Measurements from ENCODE around the gene SYT6. TPM values are rescaled to one million over a fixed set of nuclear protein-coding genes. Genes with fewer than 3 reads are reported as not detected.

The SYT6 gene
- total and polyA plus RNA-seq, 10 donors = 0.14 TPM; not detected in 9

GRCh38 chr1:114082867-114083585 lies 70.6 kb downstream of the SYT6 start:
- H3K36me3 ChIP-seq = no peaks in the 10 kb centered on the region
- no peaks in the 10 kb centered on the region for H3K27me3 ChIP-seq (replicated peaks in 1 of 7)
- H3K4me3 ChIP-seq = no peak overlapping the region
- H3K4me1 ChIP-seq = peaks cover 0 to 4% (median 0%) of the 10 kb centered on the region in 6 donors
- no peak overlapping the region for H3K27ac ChIP-seq
- intact Hi-C loops (cut with DNase I; ENCODE audit: low total_unique reads) = no loop called here
- WGBS, 5 donors = 54 to 87% (median 68%) methylated on average over 2 of the region's 2 CpGs
- TF ChIP-seq POLR2A (IDR thresholded peaks at IDR 0.05) (no peak), POLR2AphosphoS5 (IDR thresholded peaks at IDR 0.05) (no peak), CTCF (IDR thresholded peaks at IDR 0.05 in 8 of 11, conservative IDR thresholded peaks at IDR 0.05 in 3 of 11) (no peak)
- DNase-seq = no peak
- no peaks in the 10 kb centered on the region for H3K9me3 ChIP-seq

DNA sequence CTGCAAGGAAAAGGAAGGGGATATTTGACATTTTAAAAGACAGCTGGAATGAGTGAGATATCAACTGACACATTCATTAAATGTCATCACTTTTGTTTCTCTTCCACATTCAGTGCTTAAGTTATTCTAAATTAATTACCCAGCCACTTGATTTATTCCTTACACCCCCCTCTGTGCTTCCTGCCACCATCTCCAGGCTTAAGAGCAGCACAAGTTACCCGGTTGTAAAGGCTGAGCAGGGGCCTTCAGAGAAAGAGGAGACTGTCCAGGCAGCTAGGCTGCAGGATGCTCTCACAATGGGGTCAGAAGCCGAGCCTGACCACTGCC lies 71.4 kb downstream of the SYT6 start:
- no peak overlapping the region for H3K27ac ChIP-seq
- no peak for DNase-seq
- no peaks in the 10 kb centered on the region for H3K27me3 ChIP-seq (replicated peaks in 1 of 7)
- H3K4me1 ChIP-seq = peaks cover 0 to 4% (median 0%) of the 10 kb centered on the region in 6 donors
- intact Hi-C loops (cut with DNase I; ENCODE audit: low total_unique reads) = no loop called here
- no peaks in the 10 kb centered on the region for H3K9me3 ChIP-seq
- no peak for TF ChIP-seq CTCF (IDR thresholded peaks at IDR 0.05 in 8 of 11, conservative IDR thresholded peaks at IDR 0.05 in 3 of 11)
- TF ChIP-seq POLR2A (IDR thresholded peaks at IDR 0.05) = no peak
- no peak for TF ChIP-seq POLR2AphosphoS5 (IDR thresholded peaks at IDR 0.05)
- WGBS, 5 donors = 23 to 58% (median 33%) methylated on average over 2 of the region's 2 CpGs
- H3K36me3 ChIP-seq = no peaks in the 10 kb centered on the region
- H3K4me3 ChIP-seq = no peak overlapping the region

- H3K27me3 ChIP-seq (replicated peaks in 1 of 7) = no peaks in the 10 kb centered on the region
- TF ChIP-seq POLR2A (IDR thresholded peaks at IDR 0.05) = no peak
- no peak for TF ChIP-seq CTCF (IDR thresholded peaks at IDR 0.05 in 8 of 11, conservative IDR thresholded peaks at IDR 0.05 in 3 of 11)
- TF ChIP-seq POLR2AphosphoS5 (IDR thresholded peaks at IDR 0.05) = no peak
- DNase-seq = no peak
- no peak overlapping the region for H3K4me3 ChIP-seq
- no peaks in the 10 kb centered on the region for H3K36me3 ChIP-seq
- H3K9me3 ChIP-seq = no peaks in the 10 kb centered on the region
- intact Hi-C loops (cut with DNase I; ENCODE audit: low total_unique reads) = no loop called here
- 58 to 74% (median 64%) methylated on average over 10 to 17 of the region's 17 CpGs for WGBS, 5 donors
- no peak overlapping the region for H3K27ac ChIP-seq
- peaks cover 0 to 4% (median 0%) of the 10 kb centered on the region in 6 donors for H3K4me1 ChIP-seq
Measured at GRCh38 chr1:114081437-114082303, 72.0 kb downstream of the SYT6 start.
